H1 (cell line): ENCODE data around the gene FRAT2. TPM values are rescaled to one million over a fixed set of nuclear protein-coding genes. Genes with fewer than 3 reads are reported as not detected.

Experiments
- CTCF ChIA-PET: fragments of 300-600 bp; sonication (Branson Sonifier 250); formaldehyde crosslinking; loops from one replicate; lab custom pipeline; 2021; ENCODE audit not compliant: partially characterized antibody; lab: Charles Lee
- POLR2A ChIA-PET: fragments of 300-600 bp; sonication (Branson Sonifier 250); formaldehyde crosslinking; loops from one replicate; lab custom pipeline; 2021; ENCODE audit warnings: inconsistent platforms; ENCODE audit not compliant: partially characterized antibody; lab: Charles Lee
- DNase-seq, 2 experiments: peaks; one replicate each; pipeline versions ENCODE4 v3.0.0 to v3.0.0-alpha.2; 2010 to 2022; ENCODE audit warnings: low spot score in 2 of 2, low read depth in 1 of 2, mixed read lengths in 1 of 2
- FAIRE-seq: peaks from 2 replicates; lab custom pipeline; 2011; peaks lifted over from hg19 to GRCh38; lab: Jason Lieb, UNC
- H2AFZ ChIP-seq: 2 replicates; pipeline ENCODE4 v1.8.1; 2012; ENCODE audit warnings: low read length, inconsistent platforms
- H2AK5ac ChIP-seq: 2 replicates; pipeline ENCODE4 v1.6.1; 2013; ENCODE audit warnings: low read depth, low read length
- H2BK120ac ChIP-seq: replicated peaks from 2 replicates; pipeline ENCODE3; 2013; ENCODE audit warnings: low read depth, low read length, inconsistent platforms
- H2BK12ac ChIP-seq: 2 replicates; pipeline ENCODE4 v1.6.1; 2013; ENCODE audit warnings: low read depth, low read length
- H2BK15ac ChIP-seq: 2 replicates; pipeline ENCODE4 v1.6.1; 2013; ENCODE audit warnings: low read length
- H2BK20ac ChIP-seq: 2 replicates; pipeline ENCODE4 v1.6.1; 2013; ENCODE audit warnings: low read length
- H2BK5ac ChIP-seq: 2 replicates; pipeline ENCODE4 v1.6.1; 2013; ENCODE audit warnings: low read depth, low read length
- H3K14ac ChIP-seq: 2 replicates; pipeline ENCODE4 v1.6.1; 2013; ENCODE audit warnings: inconsistent platforms; ENCODE audit not compliant: insufficient read length
- H3K18ac ChIP-seq: 2 replicates; pipeline ENCODE4 v1.6.1; 2013; ENCODE audit warnings: low read length; ENCODE audit errors: extremely low read depth
- H3K23ac ChIP-seq: 2 replicates; pipeline ENCODE4 v1.6.1; 2013; ENCODE audit warnings: inconsistent platforms; ENCODE audit not compliant: insufficient read length
- H3K23me2 ChIP-seq: 2 replicates; pipeline ENCODE4 v1.6.1; 2013; ENCODE audit warnings: low read depth, low read length
- H3K27ac ChIP-seq: 2 replicates; pipeline ENCODE4 v1.6.1; 2011; ENCODE audit warnings: low read depth, low read length, inconsistent platforms
- H3K27me3 ChIP-seq, 4 experiments: replicated peaks in 1 of 4; 1 replicate in 1 of 4; 2 replicates in 3 of 4; pipeline versions ENCODE4 v1.6.1 to v1.8.1; 2011 to 2013; ENCODE audit warnings: low read length in 3 of 4, mild to moderate bottlenecking in 3 of 4, inconsistent platforms in 2 of 4, mixed read lengths in 2 of 4, moderate library complexity in 1 of 4; ENCODE audit not compliant: control insufficient read depth in 3 of 4, insufficient read depth in 3 of 4; ENCODE audit errors: extremely low read depth in 1 of 4
- H3K36me3 ChIP-seq, 4 experiments: 2 replicates each; pipeline versions ENCODE4 v1.6.1 to v1.8.1; 2011 to 2013; ENCODE audit warnings: mild to moderate bottlenecking in 4 of 4, low read length in 3 of 4, moderate library complexity in 2 of 4, control low read depth in 1 of 4, inconsistent platforms in 1 of 4; ENCODE audit not compliant: insufficient read depth in 4 of 4, control insufficient read depth in 2 of 4
- H3K4ac ChIP-seq: replicated peaks from 2 replicates; pipeline ENCODE3; 2013; ENCODE audit warnings: low read length, low read depth, mixed read lengths, inconsistent platforms; ENCODE audit not compliant: insufficient read length
- H3K4me1 ChIP-seq, 4 experiments: replicated peaks in 1 of 4; 1 replicate in 1 of 4; 2 replicates in 3 of 4; pipeline versions ENCODE4 v1.6.1 to v1.8.1; 2011 to 2013; ENCODE audit warnings: low read length in 3 of 4, inconsistent platforms in 2 of 4, mixed read lengths in 1 of 4; ENCODE audit not compliant: insufficient read depth in 4 of 4, control insufficient read depth in 3 of 4
- H3K4me2 ChIP-seq, 2 experiments: 2 replicates each; pipeline versions ENCODE4 v1.6.1 to v1.8.1; 2011 to 2013; ENCODE audit warnings: low read depth in 2 of 2, low read length in 2 of 2, control low read depth in 1 of 2, inconsistent platforms in 1 of 2, mild to moderate bottlenecking in 1 of 2; ENCODE audit not compliant: insufficient read depth in 1 of 2
- H3K4me3 ChIP-seq, 4 experiments: fragments of 200-600, 300-600 bp in 1 of 4; sonication (generic), shearing (Covaris generic), sonication (Bioruptor Twin) in 1 of 4; 2 replicates each; pipeline versions ENCODE4 v1.5.1 to v1.8.1; 2011 to 2016; ENCODE audit warnings: low read length in 4 of 4, low read depth in 3 of 4, control low read depth in 2 of 4, inconsistent platforms in 2 of 4, mild to moderate bottlenecking in 2 of 4, mixed read lengths in 1 of 4, moderate library complexity in 1 of 4; ENCODE audit not compliant: insufficient read depth in 2 of 4; ENCODE audit errors: extremely low read depth in 1 of 4
- H3K56ac ChIP-seq: replicated peaks from 2 replicates; pipeline ENCODE3; 2013; ENCODE audit warnings: low read depth, mild to moderate bottlenecking, mixed read lengths, low read length, inconsistent platforms; ENCODE audit not compliant: insufficient read length
- H3K79me1 ChIP-seq: 2 replicates; pipeline ENCODE4 v1.6.1; 2013; ENCODE audit warnings: low read depth, low read length, control low read depth
- H3K79me2 ChIP-seq, 2 experiments: 2 replicates each; pipeline versions ENCODE4 v1.6.1 to v1.8.1; 2012 to 2013; ENCODE audit warnings: low read length in 2 of 2, mild to moderate bottlenecking in 2 of 2, inconsistent platforms in 1 of 2; ENCODE audit not compliant: insufficient read depth in 2 of 2, control insufficient read depth in 1 of 2
- H3K9ac ChIP-seq, 4 experiments: replicated peaks in 1 of 4; 1 replicate in 1 of 4; 2 replicates in 3 of 4; pipeline versions ENCODE4 v1.6.1 to v1.8.1; 2011 to 2013; ENCODE audit warnings: low read depth in 3 of 4, low read length in 3 of 4, control low read depth in 2 of 4, mild to moderate bottlenecking in 2 of 4, moderate library complexity in 2 of 4, inconsistent platforms in 1 of 4; ENCODE audit errors: extremely low read depth in 1 of 4
- H3K9me3 ChIP-seq, 2 experiments: 2 replicates each; pipeline versions ENCODE4 v1.6.1 to v1.8.1; 2012 to 2013; ENCODE audit warnings: mild to moderate bottlenecking in 2 of 2, moderate library complexity in 2 of 2, control low read depth in 1 of 2, inconsistent platforms in 1 of 2, low read depth in 1 of 2, low read length in 1 of 2, mixed read lengths in 1 of 2; ENCODE audit not compliant: insufficient read depth in 2 of 2
- H4K20me1 ChIP-seq, 2 experiments: replicated peaks in 1 of 2; 2 replicates each; pipeline versions ENCODE3 to v1.8.1; 2011 to 2013; ENCODE audit warnings: inconsistent platforms in 2 of 2, low read length in 2 of 2, mild to moderate bottlenecking in 1 of 2; ENCODE audit not compliant: insufficient read depth in 2 of 2, control insufficient read depth in 1 of 2
- H4K5ac ChIP-seq: 2 replicates; pipeline ENCODE4 v1.6.1; 2013; ENCODE audit warnings: low read length, low read depth, mixed read lengths, inconsistent platforms; ENCODE audit not compliant: insufficient read length
- H4K8ac ChIP-seq: 2 replicates; pipeline ENCODE4 v1.8.0; 2013; ENCODE audit warnings: mild to moderate bottlenecking, moderate library complexity, low read length, inconsistent platforms; ENCODE audit not compliant: insufficient read depth; ENCODE audit errors: extremely low read depth
- H4K91ac ChIP-seq: replicated peaks from 2 replicates; pipeline ENCODE3; 2013; ENCODE audit warnings: low read length, mixed read lengths, inconsistent platforms; ENCODE audit not compliant: insufficient read length
- BRCA1 ChIP-seq: IDR thresholded peaks from 2 replicates; pipeline ENCODE4 v1.6.1; 2012; ENCODE audit warnings: low read depth, low read length, improper control_type of control experiment
- CBX5 ChIP-seq: fragments of 300-800, 300-1000 bp; sonication (generic); IDR thresholded peaks from 2 replicates; pipeline ENCODE4 v1.7.1; 2016; ENCODE audit warnings: antibody characterized with exemption, low read length, low read depth
- CHD1 ChIP-seq: IDR thresholded peaks from 2 replicates; pipeline ENCODE4 v1.6.1; 2012; ENCODE audit warnings: low read depth, low read length, improper control_type of control experiment
- EZH2 ChIP-seq: fragments of 200-600 bp; sonication (generic); IDR thresholded peaks from 2 replicates; pipeline ENCODE4 v1.7.1; 2012; ENCODE audit warnings: low read depth, mild to moderate bottlenecking, moderate library complexity, low read length, inconsistent platforms; ENCODE audit not compliant: severe bottlenecking
- JUN ChIP-seq: IDR thresholded peaks from 2 replicates; pipeline ENCODE4 v1.6.1; 2011; ENCODE audit warnings: low read depth, mild to moderate bottlenecking, improper control_type of control experiment, low read length
- MAFK ChIP-seq: IDR thresholded peaks from 2 replicates; pipeline ENCODE4 v1.6.1; 2012; ENCODE audit warnings: low read depth, mild to moderate bottlenecking, improper control_type of control experiment, low read length
- MAX ChIP-seq: IDR thresholded peaks from 2 replicates; pipeline ENCODE4 v1.6.1; 2012; ENCODE audit warnings: inconsistent platforms
- NANOG ChIP-seq: IDR thresholded peaks from 2 replicates; pipeline ENCODE4 v1.6.1; 2011; ENCODE audit warnings: low read length, low read depth, mild to moderate bottlenecking, inconsistent platforms; ENCODE audit not compliant: insufficient read depth, poor library complexity, severe bottlenecking
- NRF1 ChIP-seq: IDR thresholded peaks from 2 replicates; pipeline ENCODE4 v1.6.1; 2011; ENCODE audit warnings: mild to moderate bottlenecking, low read depth, low read length, improper control_type of control experiment
- PHF8 ChIP-seq: fragments of 200-600 bp; sonication (generic); conservative IDR thresholded peaks from 2 replicates; pipeline ENCODE4 v1.7.1; 2012; ENCODE audit warnings: low read depth, mild to moderate bottlenecking, inconsistent platforms, low read length, moderate library complexity
- RBBP5 ChIP-seq: IDR thresholded peaks from 2 replicates; pipeline ENCODE4 v1.7.1; 2012; ENCODE audit warnings: low read depth, mild to moderate bottlenecking, inconsistent platforms, low read length, moderate library complexity, borderline replicate concordance
- RNF2 ChIP-seq: fragments of 200-900, 300-1000 bp; sonication (generic); IDR thresholded peaks from 2 replicates; pipeline ENCODE4 v1.7.1; 2016; ENCODE audit warnings: borderline replicate concordance, low read depth, mild to moderate bottlenecking, antibody characterized with exemption, low read length; ENCODE audit not compliant: poor library complexity, severe bottlenecking; ENCODE audit errors: missing control alignments
- SP4 ChIP-seq: IDR thresholded peaks from 2 replicates; pipeline ENCODE4 v1.6.1; 2012; ENCODE audit warnings: low read length, inconsistent platforms
- ZNF274 ChIP-seq: IDR thresholded peaks from 2 replicates; pipeline ENCODE4 v1.7.0; 2012; ENCODE audit warnings: low read length, borderline replicate concordance; ENCODE audit errors: extremely low read depth
- WGBS, 2 experiments: shearing (Covaris generic) in 1 of 2; methylation state at CpG; one replicate each; pipeline versions ENCODE4 v1.1.6 to v1.1.7; 2013 to 2015; ENCODE audit warnings: low lambda C conversion rate in 2 of 2, mixed read lengths in 2 of 2, inconsistent platforms in 1 of 2, low coverage in 1 of 2, missing lambda C conversion rate in 1 of 2; ENCODE audit not compliant: insufficient replicate concordance in 2 of 2, insufficient coverage in 1 of 2, insufficient read length in 1 of 2; ENCODE audit errors: extremely low coverage in 1 of 2, missing lambda C conversion rate in 1 of 2; 5-methylcytosine and 5-hydroxymethylcytosine counted together
- polyA plus RNA-seq, 7 experiments: library from polyadenylated mRNA; depleted of rRNA in 3 of 7; stranded (reverse) in 5 of 7; unstranded in 2 of 7; fragments of >200 nt in 5 of 7; fragments of 200-250 nt in 2 of 7; gene quantifications; 1 replicate in 5 of 7; 2 replicates in 1 of 7; 4 replicates in 1 of 7; pipeline versions ENCODE4 v1.2.1 to v1.2.3, GENCODE V29; 2011 to 2013; ENCODE audit warnings: missing spikeins in 2 of 7, mixed read lengths in 2 of 7
- total RNA-seq: library from RNA; stranded (reverse); fragmentation: NEBNext Ultra II Directional; extraction: Animal tissue kit (Norgen Biotek cat#: 25700); gene quantifications from 2 replicates; pipeline ENCODE4 v1.2.1, GENCODE V29; 2021

FRAT2 gene
- total and polyA plus RNA-seq, 2 of the 8 experiments (the other 6 are each of a cell fraction or from before 2014, with no cell fraction given), result 47.4 to 83.0 TPM

GRCh38 chr10:97300980-97301379 lies 33.5 kb downstream of the FRAT2 start:
- Histone ChIP-seq H4K5ac (no peak overlapping the region), H2BK15ac (no peak overlapping the region), H3K27ac (no peak overlapping the region), H2BK120ac (no peak overlapping the region), H3K4ac (no peak overlapping the region), H3K23me2 (no peaks in the 10 kb centered on the region), H2BK5ac (no peak overlapping the region), H4K8ac (no peak overlapping the region), H4K20me1 (no peaks in the 10 kb centered on the region), H3K79me2 (no peaks in the 10 kb centered on the region), H3K9me3 (no peaks in the 10 kb centered on the region), H3K56ac (no peak overlapping the region), H3K36me3 (no peaks in the 10 kb centered on the region), H3K4me3 (no peak overlapping the region), H2BK20ac (no peak overlapping the region), H4K91ac (no peak overlapping the region), H3K14ac (no peak overlapping the region), H3K23ac (no peak overlapping the region), H2AFZ (no peak overlapping the region), H3K79me1 (no peaks in the 10 kb centered on the region), H2BK12ac (no peak overlapping the region), H3K9ac (no peak overlapping the region), H3K18ac (no peak overlapping the region), H3K27me3 (no peaks in the 10 kb centered on the region), H3K4me2 (no peak overlapping the region), H2AK5ac (no peak overlapping the region), H3K4me1 (no peaks in the 10 kb centered on the region)
- POLR2A ChIA-PET, result interaction anchor here (1.2 kb wide), 1 partner anchor 32 kb away, joined by 3 read pairs; no protein-coding TSS in a partner anchor
- DNase-seq (no peak), FAIRE-seq (no peak)
- 98% methylated on average over 3 of the region's 3 CpGs; no CpG with 5 or more reads in 1 of the 2 experiments for WGBS, 2 experiments
- CTCF ChIA-PET, result interaction anchor here (0.6 kb wide), 1 partner anchor 10 kb away, joined by 3 read pairs; no protein-coding TSS in a partner anchor
- TF ChIP-seq JUN (no peak), RBBP5 (no peak), MAX (no peak), MAFK (no peak), ZNF274 (no peak), RNF2 (no peak), SP4 (no peak), NRF1 (no peak), EZH2 (no peak), PHF8 (no peak), CHD1 (no peak), NANOG (no peak), CBX5 (no peak), BRCA1 (no peak)
